Hepatocyte (in vitro differentiated cells): ENCODE results near the gene HAUS7. TPM values are rescaled to one million over a fixed set of nuclear protein-coding genes. Genes with fewer than 3 reads are reported as not detected.

Source experiments
- DNase-seq: peaks from one replicate; pipeline ENCODE4 v3.0.0-alpha.2; 2016; ENCODE audit warnings: low spot score
- H2AFZ ChIP-seq: fragments of 200-600 bp; sonication (generic); 2 replicates; pipeline ENCODE4 v1.6.0; 2016; ENCODE audit warnings: antibody characterized with exemption, mild to moderate bottlenecking
- H3K27ac ChIP-seq: fragments of 200-600 bp; sonication (generic); 2 replicates; pipeline ENCODE4 v1.5.1; 2016; ENCODE audit warnings: mild to moderate bottlenecking
- H3K27me3 ChIP-seq: fragments of 200-600 bp; sonication (generic); 2 replicates; pipeline ENCODE4 v1.6.1; 2016
- H3K36me3 ChIP-seq: fragments of 200-600 bp; sonication (generic); replicated peaks from 2 replicates; pipeline ENCODE4 v1.5.1; 2016; ENCODE audit warnings: low read depth; ENCODE audit not compliant: insufficient read depth
- H3K4me1 ChIP-seq: fragments of 200-600 bp; sonication (generic); 2 replicates; pipeline ENCODE4 v1.5.1; 2016; ENCODE audit warnings: mild to moderate bottlenecking, moderate library complexity; ENCODE audit not compliant: insufficient read depth
- H3K4me2 ChIP-seq: fragments of 200-600 bp; sonication (generic); 2 replicates; pipeline ENCODE4 v1.6.0; 2016
- H3K4me3 ChIP-seq: fragments of 200-600 bp; sonication (generic); 2 replicates; pipeline ENCODE4 v1.5.1; 2016; ENCODE audit warnings: mild to moderate bottlenecking
- H3K79me2 ChIP-seq: fragments of 200-600 bp; sonication (generic); 2 replicates; pipeline ENCODE4 v1.6.0; 2017; ENCODE audit warnings: mild to moderate bottlenecking
- H3K9me2 ChIP-seq: fragments of 200-600 bp; sonication (generic); replicated peaks from 2 replicates; pipeline ENCODE4 v1.6.0; 2017; ENCODE audit warnings: mild to moderate bottlenecking; ENCODE audit not compliant: insufficient read depth
- H3K9me3 ChIP-seq: fragments of 200-600 bp; sonication (generic); 2 replicates; pipeline ENCODE4 v1.5.1; 2016; ENCODE audit warnings: low read depth, mild to moderate bottlenecking
- H4K20me1 ChIP-seq: fragments of 200-600 bp; sonication (generic); 2 replicates; pipeline ENCODE4 v1.6.0; 2016; ENCODE audit warnings: mild to moderate bottlenecking; ENCODE audit not compliant: insufficient read depth, poor library complexity, severe bottlenecking
- EZH2 ChIP-seq: fragments of 200-600 bp; sonication (generic); IDR thresholded peaks from 2 replicates; pipeline ENCODE4 v1.6.1; 2016; ENCODE audit warnings: antibody characterized with exemption, mild to moderate bottlenecking, borderline replicate concordance
- EZH2phosphoT487 ChIP-seq: fragments of 200-600 bp; sonication (generic); IDR thresholded peaks from one replicate; pipeline ENCODE4 v1.6.1; 2018; ENCODE audit warnings: antibody characterized with exemption, mild to moderate bottlenecking, low read depth, moderate library complexity; ENCODE audit not compliant: unreplicated experiment, severe bottlenecking
- WGBS: methylation state at CpG from one replicate; pipeline ENCODE4 v1.1.6; 2016; ENCODE audit warnings: low lambda C conversion rate; ENCODE audit errors: missing lambda C conversion rate; 5-methylcytosine and 5-hydroxymethylcytosine counted together
- polyA plus RNA-seq: library from polyadenylated mRNA; unstranded; fragments of >200 nt; fragmentation: Nextera tagmentation; extraction: Ambion mirVana; gene quantifications from 2 replicates; pipeline ENCODE4 v1.2.1, GENCODE V29; 2016
- total RNA-seq: library from RNA; depleted of rRNA; stranded (reverse); fragments of >200 nt; gene quantifications from 2 replicates; pipeline ENCODE4 v1.2.3, GENCODE V29; 2014
- TF ChIP-seq, protein P1 (sequence below): fragments of 200-600 bp; sonication (generic); IDR thresholded peaks from 2 replicates; pipeline ENCODE4 v1.5.1; 2016; ENCODE audit warnings: antibody characterized with exemption, mild to moderate bottlenecking; ENCODE audit not compliant: poor library complexity

HAUS7 gene
- total and polyA plus RNA-seq, 2 experiments from 2014 or later: 17.5 to 23.1 TPM

- Histone ChIP-seq H3K36me3 (no peaks in the 10 kb centered on the region), H3K27ac (no peak overlapping the region), H4K20me1 (no peaks in the 10 kb centered on the region), H3K4me2 (no peak overlapping the region), H2AFZ (no peak overlapping the region), H3K9me2 (no peaks in the 10 kb centered on the region), H3K4me3 (no peak overlapping the region), H3K4me1 (no peaks in the 10 kb centered on the region), H3K79me2 (no peaks in the 10 kb centered on the region), H3K27me3 (no peaks in the 10 kb centered on the region), H3K9me3 (no peaks in the 10 kb centered on the region)
- no peak for DNase-seq
- WGBS: 84% methylated on average over 15 of the region's 15 CpGs
- no peak for TF ChIP-seq EZH2phosphoT487
- TF ChIP-seq, protein P1, sequence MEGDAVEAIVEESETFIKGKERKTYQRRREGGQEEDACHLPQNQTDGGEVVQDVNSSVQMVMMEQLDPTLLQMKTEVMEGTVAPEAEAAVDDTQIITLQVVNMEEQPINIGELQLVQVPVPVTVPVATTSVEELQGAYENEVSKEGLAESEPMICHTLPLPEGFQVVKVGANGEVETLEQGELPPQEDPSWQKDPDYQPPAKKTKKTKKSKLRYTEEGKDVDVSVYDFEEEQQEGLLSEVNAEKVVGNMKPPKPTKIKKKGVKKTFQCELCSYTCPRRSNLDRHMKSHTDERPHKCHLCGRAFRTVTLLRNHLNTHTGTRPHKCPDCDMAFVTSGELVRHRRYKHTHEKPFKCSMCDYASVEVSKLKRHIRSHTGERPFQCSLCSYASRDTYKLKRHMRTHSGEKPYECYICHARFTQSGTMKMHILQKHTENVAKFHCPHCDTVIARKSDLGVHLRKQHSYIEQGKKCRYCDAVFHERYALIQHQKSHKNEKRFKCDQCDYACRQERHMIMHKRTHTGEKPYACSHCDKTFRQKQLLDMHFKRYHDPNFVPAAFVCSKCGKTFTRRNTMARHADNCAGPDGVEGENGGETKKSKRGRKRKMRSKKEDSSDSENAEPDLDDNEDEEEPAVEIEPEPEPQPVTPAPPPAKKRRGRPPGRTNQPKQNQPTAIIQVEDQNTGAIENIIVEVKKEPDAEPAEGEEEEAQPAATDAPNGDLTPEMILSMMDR: no peak
These were observed 60.0 kb downstream of the HAUS7 start for GRCh38 chrX:153410373-153410772.

GRCh38 chrX:153409414-153410101 is 60.8 kb downstream of the HAUS7 start:
- no peaks in the 10 kb centered on the region for H3K27me3 ChIP-seq
- no peak overlapping the region for H2AFZ ChIP-seq
- no peaks in the 10 kb centered on the region for H3K9me2 ChIP-seq
- no peaks in the 10 kb centered on the region for H3K9me3 ChIP-seq
- WGBS: 90% methylated on average over 29 of the region's 30 CpGs
- no peak for DNase-seq
- H4K20me1 ChIP-seq: no peaks in the 10 kb centered on the region
- no peaks in the 10 kb centered on the region for H3K79me2 ChIP-seq
- H3K27ac ChIP-seq: no peak overlapping the region
- no peaks in the 10 kb centered on the region for H3K4me1 ChIP-seq
- no peak overlapping the region for H3K4me2 ChIP-seq
- no peaks in the 10 kb centered on the region for H3K36me3 ChIP-seq
- no peak overlapping the region for H3K4me3 ChIP-seq
- TF ChIP-seq EZH2 (no peak), EZH2phosphoT487 (no peak)
- TF ChIP-seq, protein P1: no peak

DNA sequence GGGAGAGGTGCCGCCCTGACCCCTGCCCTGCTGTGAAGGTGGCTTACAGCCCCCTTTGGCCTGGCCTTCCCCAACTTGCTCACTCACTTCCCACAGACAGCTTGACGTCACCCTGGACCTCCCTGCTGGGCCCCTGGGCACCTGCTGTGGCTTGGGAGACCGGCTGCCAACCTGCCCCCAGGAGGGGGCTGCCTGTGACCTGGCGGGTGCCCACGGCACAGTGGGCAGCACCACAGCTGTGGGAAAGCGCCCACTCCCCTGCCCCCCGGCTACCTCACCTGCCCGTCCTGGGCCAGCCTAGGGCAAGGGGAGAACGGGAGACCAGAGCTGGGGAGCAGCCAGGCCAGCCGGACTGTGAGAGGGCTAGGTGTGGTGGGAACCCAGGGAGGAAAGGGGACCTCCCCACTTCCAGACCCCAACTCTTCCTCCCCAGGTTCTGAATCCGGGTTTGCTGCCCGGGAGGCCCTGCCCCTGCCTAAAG is 61.5 kb downstream of the HAUS7 start:
- H3K4me3 ChIP-seq: no peak overlapping the region
- no peaks in the 10 kb centered on the region for H3K27me3 ChIP-seq
- no peak for DNase-seq
- no peaks in the 10 kb centered on the region for H4K20me1 ChIP-seq
- no peaks in the 10 kb centered on the region for H3K9me3 ChIP-seq
- no peaks in the 10 kb centered on the region for H3K4me1 ChIP-seq
- no peak overlapping the region for H2AFZ ChIP-seq
- no peaks in the 10 kb centered on the region for H3K9me2 ChIP-seq
- no peaks in the 10 kb centered on the region for H3K36me3 ChIP-seq
- H3K79me2 ChIP-seq: no peaks in the 10 kb centered on the region
- H3K27ac ChIP-seq: no peak overlapping the region
- 87% methylated on average over 9 of the region's 12 CpGs for WGBS
- TF ChIP-seq, protein P1: no peak
- no peak for TF ChIP-seq EZH2phosphoT487
- TF ChIP-seq EZH2: no peak
- H3K4me2 ChIP-seq: no peak overlapping the region
